ENCODE data around the gene RASL11B.

DNA sequence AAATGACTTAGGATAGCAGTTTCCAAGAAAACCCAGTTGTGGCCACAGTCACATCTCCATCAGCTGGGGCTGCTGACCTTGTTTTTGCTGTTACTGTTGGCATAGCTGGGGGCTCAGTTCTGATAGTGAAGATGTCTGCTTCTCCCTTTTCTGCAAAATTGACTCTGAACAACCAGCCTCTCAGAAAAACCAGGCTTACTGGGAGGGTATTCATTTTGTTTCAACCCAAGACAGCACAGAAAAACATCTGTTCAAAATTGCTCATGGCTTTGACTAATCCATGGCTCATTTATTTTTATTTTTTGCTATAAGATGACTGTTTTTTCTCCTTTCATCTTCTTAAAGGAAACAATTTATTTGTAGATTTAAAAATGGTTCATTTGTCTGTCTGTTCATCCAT lies 53.1 kb downstream of the RASL11B start:
- TF ChIP-seq, protein P1, sequence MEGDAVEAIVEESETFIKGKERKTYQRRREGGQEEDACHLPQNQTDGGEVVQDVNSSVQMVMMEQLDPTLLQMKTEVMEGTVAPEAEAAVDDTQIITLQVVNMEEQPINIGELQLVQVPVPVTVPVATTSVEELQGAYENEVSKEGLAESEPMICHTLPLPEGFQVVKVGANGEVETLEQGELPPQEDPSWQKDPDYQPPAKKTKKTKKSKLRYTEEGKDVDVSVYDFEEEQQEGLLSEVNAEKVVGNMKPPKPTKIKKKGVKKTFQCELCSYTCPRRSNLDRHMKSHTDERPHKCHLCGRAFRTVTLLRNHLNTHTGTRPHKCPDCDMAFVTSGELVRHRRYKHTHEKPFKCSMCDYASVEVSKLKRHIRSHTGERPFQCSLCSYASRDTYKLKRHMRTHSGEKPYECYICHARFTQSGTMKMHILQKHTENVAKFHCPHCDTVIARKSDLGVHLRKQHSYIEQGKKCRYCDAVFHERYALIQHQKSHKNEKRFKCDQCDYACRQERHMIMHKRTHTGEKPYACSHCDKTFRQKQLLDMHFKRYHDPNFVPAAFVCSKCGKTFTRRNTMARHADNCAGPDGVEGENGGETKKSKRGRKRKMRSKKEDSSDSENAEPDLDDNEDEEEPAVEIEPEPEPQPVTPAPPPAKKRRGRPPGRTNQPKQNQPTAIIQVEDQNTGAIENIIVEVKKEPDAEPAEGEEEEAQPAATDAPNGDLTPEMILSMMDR (IDR thresholded peaks at IDR 0.05) = no peak
- TF ChIP-seq ZFX (IDR thresholded peaks at IDR 0.05; ENCODE audit: borderline replicate concordance) = no peak
